Peyer's patch (tissue), 4 donors: ENCODE data around the gene SLC29A1. TPM values are rescaled to one million over a fixed set of nuclear protein-coding genes. Genes with fewer than 3 reads are reported as not detected.

Experiments
- DNase-seq, 3 donors: peaks; one replicate each; pipeline ENCODE4 v3.0.0-alpha.2; 2017 to 2019
- H3K27ac ChIP-seq, 4 donors: fragments of 200-600 bp; sonication (generic); one replicate each; pipeline ENCODE4 v1.5.1; 2016 to 2019
- H3K27me3 ChIP-seq, 2 donors: fragments of 200-600 bp; sonication (generic); one replicate each; pipeline ENCODE4 v1.5.1; 2019
- H3K36me3 ChIP-seq, 3 donors: fragments of 200-600 bp; sonication (generic); one replicate each; pipeline ENCODE4 v1.5.1; 2016 to 2019
- H3K4me1 ChIP-seq, 4 donors: fragments of 200-600 bp; sonication (generic); one replicate each; pipeline ENCODE4 v1.5.1; 2016 to 2019
- H3K4me3 ChIP-seq, 4 donors: fragments of 200-600 bp; sonication (generic); 1 replicate in 3 of 4; 2 replicates in 1 of 4; pipeline ENCODE4 v1.5.1; 2016 to 2019; ENCODE audit warnings: mild to moderate bottlenecking in 1 of 4
- H3K9me3 ChIP-seq, 4 donors: fragments of 200-600 bp; sonication (generic); one replicate each; pipeline ENCODE4 v1.5.1; 2016 to 2019; ENCODE audit warnings: mild to moderate bottlenecking in 1 of 4
- POLR2A ChIP-seq, 2 donors: fragments of 450-650 bp; IDR thresholded peaks; one replicate each; pipeline ENCODE4 v1.5.1; 2017; ENCODE audit warnings: antibody characterized with exemption in 2 of 2, mild to moderate bottlenecking in 2 of 2, moderate library complexity in 2 of 2
- total RNA-seq, 4 donors: library from RNA; depleted of rRNA; stranded (reverse); fragments of >200 nt; gene quantifications; one replicate each; pipeline ENCODE4 v1.1.0, GENCODE V29; 2016
- TF ChIP-seq, protein P1 (sequence below), 6 experiments: fragments of 450-650 bp in 4 of 6; fragments of 200-600 bp in 2 of 6; sonication (generic) in 1 of 6; IDR thresholded peaks; one replicate each; pipeline ENCODE4 v1.5.1; 2017 to 2019; ENCODE audit warnings: antibody characterized with exemption in 6 of 6, mild to moderate bottlenecking in 3 of 6, moderate library complexity in 1 of 6

The SLC29A1 gene
- total RNA-seq, 4 donors from 2014 or later, result 4.4 to 25.6 (median 19.5) TPM

DNA sequence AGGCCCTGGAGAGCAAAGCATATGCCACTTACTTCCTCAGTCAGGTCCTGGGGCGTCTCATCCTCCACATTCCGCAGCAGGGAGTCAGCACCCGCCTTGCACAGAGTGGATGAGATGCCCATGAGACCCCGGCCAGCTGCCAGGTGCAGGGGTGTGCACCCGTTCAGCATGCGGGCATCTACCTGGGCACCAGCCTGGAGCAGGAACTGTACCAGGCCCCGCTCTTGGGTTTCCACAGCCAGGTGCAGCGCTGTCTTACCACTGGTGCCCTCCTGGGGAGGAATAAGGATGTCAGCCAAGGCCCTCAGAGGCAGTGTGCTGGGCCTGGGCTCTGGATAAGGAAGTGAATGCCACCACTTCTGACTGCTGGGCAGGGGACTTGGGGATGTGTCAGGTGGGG is 36.6 kb downstream of the SLC29A1 start:
- peaks cover 13 to 46% (median 21%) of the 10 kb centered on the region in 4 donors for H3K4me1 ChIP-seq

DNA sequence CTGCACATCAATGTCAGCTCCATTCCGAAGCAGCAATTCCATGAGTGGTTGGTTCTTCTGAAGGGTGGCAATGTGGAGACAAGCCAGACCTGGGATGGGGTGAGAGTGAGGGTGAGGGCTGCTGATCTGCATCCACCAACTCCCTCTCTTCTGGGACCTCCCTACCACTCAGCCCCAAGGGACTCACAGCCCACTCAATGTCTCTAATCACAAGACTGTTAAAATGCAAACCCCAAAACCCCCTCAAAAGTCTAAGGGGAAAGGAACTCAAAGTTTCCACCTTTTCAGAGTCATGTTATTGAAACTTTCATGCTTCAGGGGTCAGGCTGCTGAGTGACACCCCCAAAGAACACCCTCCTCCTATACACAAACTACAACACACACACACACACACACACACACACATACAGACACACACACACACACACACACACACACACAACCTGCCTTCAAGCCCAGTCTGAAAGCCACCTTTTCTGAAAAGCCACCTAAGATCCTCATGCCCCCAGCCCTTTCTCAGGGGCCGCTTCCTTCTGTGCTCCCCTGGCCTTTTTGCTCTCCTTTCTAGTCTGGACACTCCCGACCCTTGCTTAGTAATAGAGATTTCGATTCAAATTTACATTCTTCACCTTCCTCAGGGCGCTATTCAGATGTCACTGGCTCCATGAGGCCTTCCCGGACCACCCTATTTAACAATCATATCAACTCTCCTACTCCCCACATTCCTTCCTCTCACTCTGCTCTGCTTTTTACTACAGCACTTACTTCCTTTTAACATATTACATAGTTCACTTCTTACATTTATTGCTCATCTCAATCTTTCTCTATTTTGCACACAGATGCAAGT is 37.3 kb downstream of the SLC29A1 start:
- Histone ChIP-seq H3K36me3 (peaks cover 0 to 20% (median 0%) of the 10 kb centered on the region in 3 donors), H3K27me3 (no peaks in the 10 kb centered on the region), H3K4me1 (peaks cover 13 to 46% (median 21%) of the 10 kb centered on the region in 4 donors), H3K4me3 (no peak overlapping the region), H3K9me3 (no peaks in the 10 kb centered on the region), H3K27ac (peak overlapping the region in 1 of 4 donors; percentile 99)
- DNase-seq, result peak in 1 of 3 donors; percentile 28
- TF ChIP-seq POLR2A (IDR thresholded peaks at IDR 0.05), result no peak
- TF ChIP-seq, protein P1, sequence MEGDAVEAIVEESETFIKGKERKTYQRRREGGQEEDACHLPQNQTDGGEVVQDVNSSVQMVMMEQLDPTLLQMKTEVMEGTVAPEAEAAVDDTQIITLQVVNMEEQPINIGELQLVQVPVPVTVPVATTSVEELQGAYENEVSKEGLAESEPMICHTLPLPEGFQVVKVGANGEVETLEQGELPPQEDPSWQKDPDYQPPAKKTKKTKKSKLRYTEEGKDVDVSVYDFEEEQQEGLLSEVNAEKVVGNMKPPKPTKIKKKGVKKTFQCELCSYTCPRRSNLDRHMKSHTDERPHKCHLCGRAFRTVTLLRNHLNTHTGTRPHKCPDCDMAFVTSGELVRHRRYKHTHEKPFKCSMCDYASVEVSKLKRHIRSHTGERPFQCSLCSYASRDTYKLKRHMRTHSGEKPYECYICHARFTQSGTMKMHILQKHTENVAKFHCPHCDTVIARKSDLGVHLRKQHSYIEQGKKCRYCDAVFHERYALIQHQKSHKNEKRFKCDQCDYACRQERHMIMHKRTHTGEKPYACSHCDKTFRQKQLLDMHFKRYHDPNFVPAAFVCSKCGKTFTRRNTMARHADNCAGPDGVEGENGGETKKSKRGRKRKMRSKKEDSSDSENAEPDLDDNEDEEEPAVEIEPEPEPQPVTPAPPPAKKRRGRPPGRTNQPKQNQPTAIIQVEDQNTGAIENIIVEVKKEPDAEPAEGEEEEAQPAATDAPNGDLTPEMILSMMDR (IDR thresholded peaks at IDR 0.05), result no peak

More for the DNA sequence above, 36.6 kb downstream of the SLC29A1 start:
- TF ChIP-seq, protein P1 (IDR thresholded peaks at IDR 0.05), result no peak
- TF ChIP-seq POLR2A (IDR thresholded peaks at IDR 0.05), result no peak
- H3K9me3 ChIP-seq, result no peaks in the 10 kb centered on the region
- no peak for DNase-seq
- peak overlapping the region in 1 of 4 donors; percentile 99 for H3K27ac ChIP-seq
- no peaks in the 10 kb centered on the region for H3K27me3 ChIP-seq
- H3K36me3 ChIP-seq, result peaks cover 0 to 24% (median 0%) of the 10 kb centered on the region in 3 donors
- no peak overlapping the region for H3K4me3 ChIP-seq

DNA sequence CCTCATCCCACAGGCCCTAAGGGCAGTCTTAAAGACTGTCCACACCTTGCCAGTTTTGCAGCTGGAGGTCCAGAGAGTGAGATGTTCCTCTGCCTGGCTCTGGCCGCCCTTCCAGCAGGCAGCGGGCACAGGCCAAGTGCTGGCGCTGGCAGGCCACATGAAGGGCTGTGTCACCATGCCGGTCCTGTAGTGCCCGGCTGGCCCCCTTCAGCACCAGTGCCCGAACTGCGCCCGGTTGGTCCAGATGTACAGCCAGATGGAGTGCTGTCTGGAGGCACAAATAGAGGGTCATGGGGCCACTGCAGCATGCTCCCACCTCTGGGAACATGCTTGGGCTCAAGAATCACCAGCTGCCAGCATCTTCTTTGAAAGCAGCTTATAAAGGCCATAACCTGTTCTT is 38.2 kb downstream of the SLC29A1 start:
- no peaks in the 10 kb centered on the region for H3K9me3 ChIP-seq
- no peak for TF ChIP-seq POLR2A (IDR thresholded peaks at IDR 0.05)
- TF ChIP-seq, protein P1 (IDR thresholded peaks at IDR 0.05), result no peak
- peaks cover 0 to 20% (median 0%) of the 10 kb centered on the region in 3 donors for H3K36me3 ChIP-seq
- peak overlapping the region in 1 of 4 donors; percentile 99 for H3K27ac ChIP-seq
- peaks cover 10 to 40% (median 18%) of the 10 kb centered on the region in 4 donors for H3K4me1 ChIP-seq
- no peak overlapping the region for H3K4me3 ChIP-seq
- H3K27me3 ChIP-seq, result no peaks in the 10 kb centered on the region
- DNase-seq, result no peak

DNA sequence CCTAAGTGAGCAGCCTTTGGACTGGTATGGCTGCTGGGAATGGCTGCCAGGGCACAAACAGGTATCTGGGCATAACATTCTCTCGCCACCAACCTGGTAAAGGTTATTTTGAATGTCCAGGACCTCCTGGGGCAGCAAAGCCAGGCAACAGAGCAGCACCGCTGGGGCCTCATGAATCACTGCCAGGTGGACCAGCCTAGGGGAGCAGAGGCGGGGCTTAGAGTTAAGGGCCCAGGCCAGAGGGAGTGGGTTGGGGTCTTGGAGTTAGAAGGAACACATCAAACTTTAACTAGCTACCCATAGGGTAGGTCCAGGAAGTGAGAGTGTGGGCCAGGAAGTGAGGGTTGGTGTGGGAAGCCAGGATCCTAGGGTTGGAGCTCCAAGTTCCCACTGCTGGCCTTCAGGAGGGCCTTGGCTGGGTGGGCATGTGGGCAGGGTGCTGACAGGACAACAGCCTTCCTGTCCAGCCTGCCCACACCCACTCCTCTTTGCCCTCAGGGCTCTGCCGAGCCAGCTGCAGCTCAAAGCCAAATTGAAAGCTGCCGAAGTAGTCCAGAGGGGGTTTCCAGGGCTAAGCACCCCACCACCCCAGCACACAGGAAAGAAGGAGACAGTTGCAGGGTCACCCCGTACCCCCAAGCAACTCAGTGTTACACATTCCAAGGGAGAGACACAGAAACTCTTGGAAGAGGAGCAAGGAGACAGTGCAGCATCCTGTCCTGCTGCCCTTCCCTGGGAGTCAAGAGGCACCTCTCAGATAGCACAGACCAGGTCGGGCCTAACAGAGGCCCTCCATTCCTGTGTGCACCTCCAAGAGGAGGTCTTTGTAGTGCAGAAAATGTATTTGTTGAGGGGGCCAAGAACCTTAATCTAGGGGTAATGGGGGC is 39.3 kb downstream of the SLC29A1 start:
- Histone ChIP-seq H3K9me3 (no peaks in the 10 kb centered on the region), H3K27ac (peak overlapping the region; percentile 9 to 99 (median 86)), H3K36me3 (peaks cover 0 to 20% (median 0%) of the 10 kb centered on the region in 3 donors), H3K27me3 (no peaks in the 10 kb centered on the region), H3K4me3 (peak overlapping the region; percentile 69 to 83 (median 74)), H3K4me1 (peaks cover 10 to 37% (median 16%) of the 10 kb centered on the region in 4 donors)
- TF ChIP-seq, protein P1 (IDR thresholded peaks at IDR 0.05), result no peak
- no peak for TF ChIP-seq POLR2A (IDR thresholded peaks at IDR 0.05)
- DNase-seq, result peak in 2 of 3 donors; percentile 30 to 34

DNA sequence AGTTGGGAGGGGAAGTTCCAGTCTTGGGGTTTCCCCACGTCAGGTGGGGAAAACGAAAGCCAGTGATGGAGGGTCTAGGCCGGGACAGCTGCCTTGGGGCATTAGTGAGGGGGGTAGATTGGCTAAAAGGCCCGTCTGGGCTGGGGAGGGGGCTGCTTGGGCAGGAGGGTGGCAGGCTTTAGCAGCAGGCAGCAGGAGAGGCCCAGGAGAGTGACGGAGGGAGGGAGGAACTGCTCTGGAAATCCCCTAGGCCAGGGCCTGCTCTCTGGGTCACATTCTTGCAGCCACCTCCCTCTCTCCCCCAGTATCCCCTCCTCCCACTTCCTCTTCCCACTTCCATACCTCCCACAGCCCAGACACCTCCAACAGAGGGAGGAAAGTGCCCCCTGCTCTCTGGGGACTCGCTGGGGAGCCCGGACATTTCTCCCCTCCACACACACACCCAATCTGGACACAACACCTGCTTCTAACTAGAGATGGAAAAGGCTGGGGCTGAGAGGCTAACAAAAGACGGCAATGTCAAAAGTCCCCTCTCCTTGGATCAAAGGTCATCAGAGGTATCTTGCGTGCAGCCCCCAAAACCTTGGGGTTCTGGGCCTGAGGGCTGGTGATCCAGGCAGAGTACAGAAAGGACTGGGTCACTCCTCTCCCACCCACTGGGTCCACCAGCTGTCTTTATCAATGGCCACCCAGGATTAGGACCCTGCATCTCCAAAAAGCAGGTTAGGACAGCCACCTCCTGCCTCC is 40.1 kb downstream of the SLC29A1 start:
- H3K27me3 ChIP-seq, result no peaks in the 10 kb centered on the region
- peak overlapping the region; percentile 79 to 99 (median 86) for H3K27ac ChIP-seq
- no peaks in the 10 kb centered on the region for H3K9me3 ChIP-seq
- no peak for TF ChIP-seq POLR2A (IDR thresholded peaks at IDR 0.05)
- TF ChIP-seq, protein P1 (IDR thresholded peaks at IDR 0.05), result no peak
- peaks cover 0 to 17% (median 0%) of the 10 kb centered on the region in 3 donors for H3K36me3 ChIP-seq
- peaks cover 10 to 30% (median 15%) of the 10 kb centered on the region in 4 donors for H3K4me1 ChIP-seq
- H3K4me3 ChIP-seq, result peak overlapping the region; percentile 69 to 83 (median 74)
- DNase-seq, result peak in 2 of 3 donors; percentile 51 to 52
